Glutamatergic neuron (in vitro differentiated cells): ENCODE measurements around the gene MAJIN. TPM values are rescaled to one million over a fixed set of nuclear protein-coding genes. Genes with fewer than 3 reads are reported as not detected.

ENCODE experiments used
- DNase-seq: peaks from one replicate; pipeline ENCODE4 v3.0.0; 2022
- H3K27ac Mint-ChIP-seq: one replicate; pipeline ENCODE4 v1.8.0; 2020; ENCODE audit warnings: mild to moderate bottlenecking, mixed read lengths, inconsistent platforms; ENCODE audit not compliant: unreplicated experiment
- H3K27me3 Mint-ChIP-seq: one replicate; pipeline ENCODE4 v1.8.0; 2020; ENCODE audit warnings: mild to moderate bottlenecking, moderate library complexity, mixed read lengths, inconsistent platforms; ENCODE audit not compliant: unreplicated experiment
- H3K36me3 Mint-ChIP-seq: one replicate; pipeline ENCODE4 v1.8.0; 2020; ENCODE audit warnings: mild to moderate bottlenecking, mixed read lengths, inconsistent platforms; ENCODE audit not compliant: unreplicated experiment
- H3K4me1 Mint-ChIP-seq: one replicate; pipeline ENCODE4 v1.8.0; 2020; ENCODE audit warnings: mild to moderate bottlenecking, low read depth, mixed read lengths, inconsistent platforms; ENCODE audit not compliant: unreplicated experiment
- H3K4me3 Mint-ChIP-seq: one replicate; pipeline ENCODE4 v1.8.0; 2020; ENCODE audit warnings: mild to moderate bottlenecking, mixed read lengths, inconsistent platforms; ENCODE audit not compliant: unreplicated experiment
- H3K9me3 Mint-ChIP-seq: one replicate; pipeline ENCODE4 v1.8.0; 2020; ENCODE audit warnings: mild to moderate bottlenecking, moderate library complexity, mixed read lengths, inconsistent platforms; ENCODE audit not compliant: unreplicated experiment
- CTCF ChIP-seq: fragments of 200-600 bp; sonication (generic); IDR thresholded peaks from one replicate; pipeline ENCODE4 v1.5.0; 2021; ENCODE audit not compliant: partially characterized antibody, unreplicated experiment
- total RNA-seq: library from RNA; stranded (reverse); fragmentation: NEBNext Ultra II Directional; extraction: Animal tissue kit (Norgen Biotek cat#: 25700); gene quantifications from one replicate; pipeline ENCODE4 v1.2.1, GENCODE V29; 2021; ENCODE audit not compliant: unreplicated experiment

The MAJIN gene
- total RNA-seq, 1 donor from 2014 or later, result not detected

- Mint-ChIP-seq H3K4me1 (peaks cover 6% of the 10 kb centered on the region), H3K4me3 (no peak overlapping the region), H3K36me3 (no peaks in the 10 kb centered on the region), H3K27ac (no peak overlapping the region), H3K27me3 (peaks cover 8% of the 10 kb centered on the region), H3K9me3 (peaks cover 2% of the 10 kb centered on the region)
- no peak for TF ChIP-seq CTCF
- DNase-seq, result no peak
Measured at GRCh38 chr11:64974124-64974523, 2.2 kb upstream of the MAJIN start.

GRCh38 chr11:64970731-64971151 lies 1.2 kb downstream of the MAJIN start:
- Mint-ChIP-seq H3K36me3 (no peaks in the 10 kb centered on the region), H3K9me3 (peaks cover 2% of the 10 kb centered on the region), H3K4me3 (no peak overlapping the region), H3K4me1 (peaks cover 5% of the 10 kb centered on the region), H3K27ac (no peak overlapping the region), H3K27me3 (peaks cover 8% of the 10 kb centered on the region)
- DNase-seq, result no peak
- TF ChIP-seq CTCF, result no peak

- no peak for TF ChIP-seq CTCF
- no peak overlapping the region for H3K4me3 Mint-ChIP-seq
- peaks cover 2% of the 10 kb centered on the region for H3K9me3 Mint-ChIP-seq
- peaks cover 8% of the 10 kb centered on the region for H3K27me3 Mint-ChIP-seq
- no peaks in the 10 kb centered on the region for H3K36me3 Mint-ChIP-seq
- no peak for DNase-seq
- H3K4me1 Mint-ChIP-seq, result peaks cover 5% of the 10 kb centered on the region
- no peak overlapping the region for H3K27ac Mint-ChIP-seq
Measured at GRCh38 chr11:64969209-64969608, 2.7 kb downstream of the MAJIN start.

- Mint-ChIP-seq H3K36me3 (no peaks in the 10 kb centered on the region), H3K9me3 (peaks cover 2% of the 10 kb centered on the region), H3K27me3 (peaks cover 8% of the 10 kb centered on the region), H3K4me1 (peaks cover 5% of the 10 kb centered on the region), H3K4me3 (no peak overlapping the region), H3K27ac (no peak overlapping the region)
- TF ChIP-seq CTCF, result no peak
- DNase-seq, result no peak
Measured at GRCh38 chr11:64967375-64967774, 4.5 kb downstream of the MAJIN start.

DNA sequence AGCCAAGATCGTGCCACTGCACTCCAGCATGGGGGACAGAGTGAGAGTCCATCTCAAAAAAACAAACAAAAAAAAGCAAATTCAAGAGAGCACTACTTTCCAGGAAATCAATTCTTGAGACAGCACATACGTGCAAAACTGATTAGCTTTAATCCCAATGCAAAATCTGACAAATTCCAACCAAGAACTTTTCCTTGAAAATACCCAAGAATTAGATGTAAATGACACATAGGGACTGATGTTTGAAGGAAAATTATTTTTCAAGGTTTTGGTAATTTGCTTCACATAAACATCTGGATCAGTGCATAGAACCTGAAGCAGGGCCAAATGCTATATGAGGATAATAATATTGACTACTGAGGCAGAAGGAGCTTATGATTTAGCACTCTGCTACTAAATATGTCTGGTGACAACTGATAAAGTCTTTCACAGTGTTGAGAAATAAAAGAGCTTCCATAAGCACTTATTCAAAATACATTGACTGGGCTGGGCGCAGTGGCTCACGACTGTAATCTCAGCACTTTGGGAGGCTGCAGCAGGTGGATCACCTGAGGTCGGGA lies 8.8 kb downstream of the MAJIN start:
- TF ChIP-seq CTCF, result no peak
- Mint-ChIP-seq H3K9me3 (no peaks in the 10 kb centered on the region), H3K27me3 (no peaks in the 10 kb centered on the region), H3K27ac (no peak overlapping the region), H3K4me3 (no peak overlapping the region), H3K4me1 (no peaks in the 10 kb centered on the region), H3K36me3 (no peaks in the 10 kb centered on the region)
- DNase-seq, result no peak
